CD14-positive monocyte (primary cell): Measurements from ENCODE around the gene ARHGAP18. TPM values are rescaled to one million over a fixed set of nuclear protein-coding genes. Genes with fewer than 3 reads are reported as not detected.

ENCODE experiments used
- DNase-seq, 3 donors: peaks; one replicate each; pipeline ENCODE4 v3.0.0-alpha.2; 2011 to 2022
- H2AFZ ChIP-seq: 2 replicates; pipeline ENCODE4 v1.6.0; 2012; ENCODE audit warnings: mild to moderate bottlenecking, low read depth, low read length, inconsistent platforms; ENCODE audit not compliant: insufficient read depth, poor library complexity, severe bottlenecking
- H3K27ac ChIP-seq, 2 donors: 1 replicate in 1 of 2; 2 replicates in 1 of 2; pipeline ENCODE4 v1.5.1; 2012 to 2013; ENCODE audit warnings: low read length in 2 of 2, control low read depth in 1 of 2, inconsistent platforms in 1 of 2, low read depth in 1 of 2, mild to moderate bottlenecking in 1 of 2
- H3K27me3 ChIP-seq, 2 donors: one replicate each; pipeline versions ENCODE4 v1.6.0 to v1.6.1; 2011 to 2013; ENCODE audit warnings: low read length in 2 of 2; ENCODE audit not compliant: control insufficient read depth in 2 of 2, insufficient read depth in 2 of 2
- H3K36me3 ChIP-seq, 2 donors: replicated peaks in 1 of 2; 1 replicate in 1 of 2; 2 replicates in 1 of 2; pipeline versions ENCODE4 v1.5.1 to v1.6.1; 2012 to 2013; ENCODE audit warnings: low read length in 2 of 2, control low read depth in 1 of 2, inconsistent platforms in 1 of 2, mild to moderate bottlenecking in 1 of 2; ENCODE audit not compliant: insufficient read depth in 2 of 2, control insufficient read depth in 1 of 2
- H3K4me1 ChIP-seq, 2 donors: 1 replicate in 1 of 2; 2 replicates in 1 of 2; pipeline versions ENCODE4 v1.5.1 to v1.6.1; 2012 to 2013; ENCODE audit warnings: low read length in 2 of 2, control low read depth in 1 of 2, inconsistent platforms in 1 of 2, mild to moderate bottlenecking in 1 of 2, moderate library complexity in 1 of 2; ENCODE audit not compliant: insufficient read depth in 2 of 2, control insufficient read depth in 1 of 2
- H3K4me2 ChIP-seq: replicated peaks from 2 replicates; pipeline ENCODE3; 2012; ENCODE audit warnings: low read length, moderate library complexity, mild to moderate bottlenecking; ENCODE audit not compliant: poor library complexity, severe bottlenecking; ENCODE audit errors: extremely low read depth
- H3K4me3 ChIP-seq, 3 experiments: fragments of 200-600 bp in 1 of 3; sonication (generic) in 1 of 3; replicated peaks in 1 of 3; 1 replicate in 2 of 3; 2 replicates in 1 of 3; pipeline ENCODE4 v1.5.1; 2011 to 2013; ENCODE audit warnings: low read length in 3 of 3, mild to moderate bottlenecking in 3 of 3, control low read depth in 2 of 3, low read depth in 2 of 3, inconsistent platforms in 1 of 3, moderate library complexity in 1 of 3
- H3K79me2 ChIP-seq: 2 replicates; pipeline ENCODE4 v1.6.0; 2012; ENCODE audit warnings: mild to moderate bottlenecking, control low read depth, inconsistent platforms, low read length, moderate library complexity; ENCODE audit not compliant: insufficient read depth
- H3K9ac ChIP-seq: 2 replicates; pipeline ENCODE4 v1.6.0; 2017; ENCODE audit warnings: low read length, mild to moderate bottlenecking; ENCODE audit not compliant: insufficient read depth, poor library complexity, severe bottlenecking
- H3K9me3 ChIP-seq, 2 donors: replicated peaks in 1 of 2; 1 replicate in 1 of 2; 2 replicates in 1 of 2; pipeline versions ENCODE4 v1.5.1 to v1.6.1; 2012 to 2013; ENCODE audit warnings: low read length in 2 of 2, control low read depth in 1 of 2; ENCODE audit not compliant: control insufficient read depth in 1 of 2, insufficient read depth in 1 of 2
- H4K20me1 ChIP-seq: 2 replicates; pipeline ENCODE4 v1.6.0; 2012; ENCODE audit warnings: mild to moderate bottlenecking, low read length, control low read depth, moderate library complexity; ENCODE audit not compliant: insufficient read depth
- H3K27ac Mint-ChIP-seq, 7 donors: one replicate each; pipeline ENCODE4 v1.8.0; 2020; ENCODE audit warnings: mild to moderate bottlenecking in 7 of 7, mixed read lengths in 7 of 7, moderate library complexity in 6 of 7, inconsistent platforms in 2 of 7
- H3K27me3 Mint-ChIP-seq, 3 donors: one replicate each; pipeline ENCODE4 v1.8.0; 2021 to 2022; ENCODE audit warnings: low read depth in 3 of 3, mild to moderate bottlenecking in 3 of 3, mixed read lengths in 3 of 3, moderate library complexity in 3 of 3, inconsistent platforms in 1 of 3
- H3K36me3 Mint-ChIP-seq, 2 donors: one replicate each; pipeline ENCODE4 v1.8.0; 2020; ENCODE audit warnings: mixed read lengths in 2 of 2, inconsistent platforms in 1 of 2, mild to moderate bottlenecking in 1 of 2
- H3K4me1 Mint-ChIP-seq: one replicate; pipeline ENCODE4 v1.8.0; 2020; ENCODE audit warnings: mild to moderate bottlenecking, mixed read lengths
- H3K4me3 Mint-ChIP-seq, 2 donors: one replicate each; pipeline ENCODE4 v1.8.0; 2020; ENCODE audit warnings: mild to moderate bottlenecking in 2 of 2, mixed read lengths in 2 of 2, moderate library complexity in 1 of 2
- H3K9me3 Mint-ChIP-seq, 7 donors: one replicate each; pipeline ENCODE4 v1.8.0; 2020 to 2022; ENCODE audit warnings: mixed read lengths in 7 of 7, mild to moderate bottlenecking in 6 of 7, moderate library complexity in 6 of 7, inconsistent platforms in 2 of 7
- CTCF ChIP-seq: fragments of 200-600 bp; IDR thresholded peaks from one replicate; pipeline ENCODE4 v1.8.0; 2022; ENCODE audit warnings: antibody characterized with exemption, mild to moderate bottlenecking
- intact Hi-C, 2 donors: fragments of 100-400 bp; cut with micrococcal nuclease; formaldehyde crosslinking; loops; one replicate each; pipeline versions ENCODE4 v1.15.0 to v1.15.1; 2023
- polyA plus RNA-seq, 3 donors: library from polyadenylated mRNA; depleted of rRNA in 1 of 3; unstranded in 2 of 3; stranded (reverse) in 1 of 3; fragments of 300-500 nt in 2 of 3; fragments of >200 nt in 1 of 3; fragmentation: Illumina TruSeq in 2 of 3; gene quantifications; 1 replicate in 2 of 3; 2 replicates in 1 of 3; pipeline ENCODE4 v1.2.3, GENCODE V29; 2012 to 2021

ARHGAP18 gene
- polyA plus RNA-seq, 3 donors = 3.7 to 5.6 (median 3.8) TPM

- Histone ChIP-seq H3K27ac (no peak overlapping the region), H3K4me3 (no peak overlapping the region), H3K9me3 (no peaks in the 10 kb centered on the region), H2AFZ (no peak overlapping the region), H3K4me1 (peaks cover 13 to 14% of the 10 kb centered on the region in 2 donors), H3K9ac (no peak overlapping the region), H3K79me2 (peaks cover 10% of the 10 kb centered on the region), H3K4me2 (no peak overlapping the region), H4K20me1 (no peaks in the 10 kb centered on the region), H3K27me3 (no peaks in the 10 kb centered on the region), H3K36me3 (no peaks in the 10 kb centered on the region)
- Mint-ChIP-seq H3K4me3 (no peak overlapping the region), H3K36me3 (no peaks in the 10 kb centered on the region), H3K27me3 (peaks cover 0 to 1% (median 0%) of the 10 kb centered on the region in 3 donors), H3K4me1 (peaks cover 12% of the 10 kb centered on the region), H3K9me3 (peaks cover 0 to 3% (median 0%) of the 10 kb centered on the region in 7 donors), H3K27ac (no peak overlapping the region)
- intact Hi-C loops = loop anchor here in 1 of 2 donors (10.0 kb wide), 2 partner anchors 53 to 57 kb away; no protein-coding TSS in a partner anchor
- DNase-seq = no peak
- no peak for TF ChIP-seq CTCF
Measured at GRCh38 chr6:129667621-129668020, 42.4 kb downstream of the ARHGAP18 start.

GRCh38 chr6:129667034-129667433, 42.9 kb downstream of the ARHGAP18 start:
- H3K36me3 ChIP-seq = no peaks in the 10 kb centered on the region
- no peaks in the 10 kb centered on the region for H3K36me3 Mint-ChIP-seq

More at GRCh38 chr6:129667034-129667433, 42.9 kb downstream of the ARHGAP18 start:
- intact Hi-C loops = loop anchor here in 1 of 2 donors (10.0 kb wide), 2 partner anchors 52 to 58 kb away; no protein-coding TSS in a partner anchor
- H3K27me3 Mint-ChIP-seq = peaks cover 0 to 1% (median 0%) of the 10 kb centered on the region in 3 donors
- H3K27ac Mint-ChIP-seq = no peak overlapping the region
- no peak for DNase-seq
- H3K9me3 Mint-ChIP-seq = peaks cover 0 to 3% (median 0%) of the 10 kb centered on the region in 7 donors
- H3K4me1 Mint-ChIP-seq = peaks cover 7% of the 10 kb centered on the region
- H3K4me2 ChIP-seq = no peak overlapping the region
- no peak overlapping the region for H3K9ac ChIP-seq
- H3K4me3 ChIP-seq = no peak overlapping the region
- H3K9me3 ChIP-seq = no peaks in the 10 kb centered on the region
- H3K79me2 ChIP-seq = peaks cover 10% of the 10 kb centered on the region
- no peaks in the 10 kb centered on the region for H4K20me1 ChIP-seq
- no peak for TF ChIP-seq CTCF
- no peak overlapping the region for H2AFZ ChIP-seq
- H3K4me3 Mint-ChIP-seq = no peak overlapping the region
- no peaks in the 10 kb centered on the region for H3K27me3 ChIP-seq
- no peak overlapping the region for H3K27ac ChIP-seq
- H3K4me1 ChIP-seq = peaks cover 8% of the 10 kb centered on the region in 2 donors
